ENCODE results near the gene HK1.
"Not testable (repeated sequence)": the region's sequence is repeated elsewhere in the genome, so short reads cannot be mapped to it uniquely, and the experiment has no call there.

The HK1 gene

DNA sequence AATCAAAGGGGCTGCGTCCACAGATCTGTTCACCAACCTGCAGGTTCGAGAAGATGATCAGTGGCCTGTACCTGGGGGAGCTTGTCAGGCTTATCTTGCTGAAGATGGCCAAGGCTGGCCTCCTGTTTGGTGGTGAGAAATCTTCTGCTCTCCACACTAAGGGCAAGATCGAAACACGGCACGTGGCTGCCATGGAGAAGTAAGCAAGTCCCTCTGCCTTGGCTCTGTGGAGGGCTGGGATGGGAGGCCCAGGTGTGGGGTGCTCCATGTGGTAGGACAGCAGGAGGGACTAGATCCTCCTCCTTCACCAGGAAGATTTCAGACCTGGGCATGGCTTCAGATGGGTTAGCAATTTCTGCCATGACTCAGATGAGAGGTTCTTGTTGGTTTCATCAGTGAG, 32.3 kb upstream of the HK1 start:
- TF ChIP-seq, protein P1, sequence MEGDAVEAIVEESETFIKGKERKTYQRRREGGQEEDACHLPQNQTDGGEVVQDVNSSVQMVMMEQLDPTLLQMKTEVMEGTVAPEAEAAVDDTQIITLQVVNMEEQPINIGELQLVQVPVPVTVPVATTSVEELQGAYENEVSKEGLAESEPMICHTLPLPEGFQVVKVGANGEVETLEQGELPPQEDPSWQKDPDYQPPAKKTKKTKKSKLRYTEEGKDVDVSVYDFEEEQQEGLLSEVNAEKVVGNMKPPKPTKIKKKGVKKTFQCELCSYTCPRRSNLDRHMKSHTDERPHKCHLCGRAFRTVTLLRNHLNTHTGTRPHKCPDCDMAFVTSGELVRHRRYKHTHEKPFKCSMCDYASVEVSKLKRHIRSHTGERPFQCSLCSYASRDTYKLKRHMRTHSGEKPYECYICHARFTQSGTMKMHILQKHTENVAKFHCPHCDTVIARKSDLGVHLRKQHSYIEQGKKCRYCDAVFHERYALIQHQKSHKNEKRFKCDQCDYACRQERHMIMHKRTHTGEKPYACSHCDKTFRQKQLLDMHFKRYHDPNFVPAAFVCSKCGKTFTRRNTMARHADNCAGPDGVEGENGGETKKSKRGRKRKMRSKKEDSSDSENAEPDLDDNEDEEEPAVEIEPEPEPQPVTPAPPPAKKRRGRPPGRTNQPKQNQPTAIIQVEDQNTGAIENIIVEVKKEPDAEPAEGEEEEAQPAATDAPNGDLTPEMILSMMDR (conservative IDR thresholded peaks at IDR 0.05; ENCODE audit: low read depth, low read length): no peak
- DNase-seq (ENCODE audit: low read depth): no peak
- no peak overlapping the region for H3K4me3 ChIP-seq (ENCODE audit: low read length)

DNA sequence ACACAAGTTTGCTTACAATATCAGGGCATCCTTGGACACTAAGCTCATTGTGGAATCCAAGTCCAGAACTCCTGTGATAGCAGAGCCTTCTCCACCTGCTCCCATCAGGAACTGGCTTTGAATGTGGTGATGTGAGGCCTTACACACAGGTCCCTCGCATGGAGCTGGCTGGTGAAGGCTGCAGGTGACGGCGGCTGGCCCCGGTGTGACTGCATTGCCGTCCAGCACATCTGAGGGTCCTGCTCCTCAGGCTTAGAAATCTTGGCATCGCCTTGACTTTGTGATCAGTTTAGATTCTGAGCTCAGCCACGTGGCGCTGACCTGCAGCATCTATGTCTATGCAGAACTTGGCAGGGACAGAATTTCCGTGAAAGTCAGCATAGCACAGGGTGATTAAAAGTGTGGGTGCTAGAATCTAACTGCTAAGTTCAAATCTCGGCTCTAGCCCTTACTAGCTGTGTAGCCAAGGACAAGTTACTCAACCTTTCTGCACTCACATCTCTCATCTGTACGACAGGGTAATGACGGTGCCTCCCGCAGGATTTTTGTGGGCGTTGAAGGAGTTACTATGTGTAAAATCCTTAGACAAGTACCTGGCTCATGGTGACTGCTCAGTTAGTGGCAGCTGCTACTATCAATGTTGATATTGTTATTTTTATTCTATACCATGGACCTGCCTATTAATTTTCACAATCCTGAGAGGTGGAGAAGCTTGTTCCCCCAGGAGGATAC, 31.5 kb upstream of the HK1 start:
- no peak overlapping the region for H3K4me3 ChIP-seq (ENCODE audit: low read length)
- DNase-seq (ENCODE audit: low read depth): no peak
- TF ChIP-seq, protein P1 (conservative IDR thresholded peaks at IDR 0.05; ENCODE audit: low read depth, low read length): no peak

DNA sequence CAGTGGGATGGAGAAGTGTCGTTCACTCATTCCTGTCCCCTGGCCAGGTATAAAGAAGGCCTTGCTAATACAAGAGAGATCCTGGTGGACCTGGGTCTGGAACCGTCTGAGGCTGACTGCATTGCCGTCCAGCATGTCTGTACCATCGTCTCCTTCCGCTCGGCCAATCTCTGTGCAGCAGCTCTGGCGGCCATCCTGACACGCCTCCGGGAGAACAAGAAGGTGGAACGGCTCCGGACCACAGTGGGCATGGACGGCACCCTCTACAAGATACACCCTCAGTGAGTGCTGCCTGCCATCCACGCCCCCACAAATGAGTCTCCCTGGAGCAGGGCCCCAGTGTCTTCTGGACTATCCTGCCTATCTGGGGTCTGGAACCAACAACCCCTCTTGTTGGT, 31.0 kb upstream of the HK1 start:
- TF ChIP-seq, protein P1 (conservative IDR thresholded peaks at IDR 0.05; ENCODE audit: low read depth, low read length): no peak
- no peak overlapping the region for H3K4me3 ChIP-seq (ENCODE audit: low read length)
- no peak for DNase-seq (ENCODE audit: low read depth)

DNA sequence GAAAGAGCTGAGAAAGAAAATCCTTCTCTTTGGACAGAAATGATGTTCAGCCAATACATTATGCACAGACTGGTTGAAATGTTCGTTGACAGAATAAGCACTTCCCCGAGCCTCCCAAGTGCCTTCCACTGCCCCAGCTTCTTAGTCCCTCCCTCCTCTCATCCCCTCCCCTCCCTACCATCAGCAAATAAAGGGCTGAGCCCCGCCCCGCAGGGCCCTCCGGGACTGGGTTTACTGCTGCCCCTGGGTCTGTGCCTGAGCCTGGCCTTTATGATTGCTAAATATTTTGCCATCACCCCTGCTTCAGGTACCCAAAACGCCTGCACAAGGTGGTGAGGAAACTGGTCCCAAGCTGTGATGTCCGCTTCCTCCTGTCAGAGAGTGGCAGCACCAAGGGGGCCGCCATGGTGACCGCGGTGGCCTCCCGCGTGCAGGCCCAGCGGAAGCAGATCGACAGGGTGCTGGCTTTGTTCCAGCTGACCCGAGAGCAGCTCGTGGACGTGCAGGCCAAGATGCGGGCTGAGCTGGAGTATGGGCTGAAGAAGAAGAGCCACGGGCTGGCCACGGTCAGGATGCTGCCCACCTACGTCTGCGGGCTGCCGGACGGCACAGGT, 30.1 kb upstream of the HK1 start:
- TF ChIP-seq, protein P1 (conservative IDR thresholded peaks at IDR 0.05; ENCODE audit: low read depth, low read length): no peak
- no peak for DNase-seq (ENCODE audit: low read depth)
- no peak overlapping the region for H3K4me3 ChIP-seq (ENCODE audit: low read length)

DNA sequence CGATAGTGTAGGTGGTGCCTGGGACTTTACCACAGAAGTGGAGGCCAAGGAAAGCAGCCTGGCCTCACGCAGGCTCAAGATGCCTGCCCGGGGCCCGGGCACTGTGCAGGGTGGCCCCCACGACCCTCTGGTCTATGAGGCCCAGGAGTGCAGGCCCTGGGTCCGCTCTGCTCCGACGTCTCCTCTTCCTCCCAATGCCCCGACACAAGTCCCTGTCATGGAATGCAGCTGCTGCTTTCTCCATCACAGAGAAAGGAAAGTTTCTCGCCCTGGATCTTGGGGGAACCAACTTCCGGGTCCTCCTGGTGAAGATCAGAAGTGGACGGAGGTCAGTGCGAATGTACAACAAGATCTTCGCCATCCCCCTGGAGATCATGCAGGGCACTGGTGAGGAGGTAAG, 28.3 kb upstream of the HK1 start:
- TF ChIP-seq, protein P1 (conservative IDR thresholded peaks at IDR 0.05; ENCODE audit: low read depth, low read length): no peak
- no peak overlapping the region for H3K4me3 ChIP-seq (ENCODE audit: low read length)
- no peak for DNase-seq (ENCODE audit: low read depth)

DNA sequence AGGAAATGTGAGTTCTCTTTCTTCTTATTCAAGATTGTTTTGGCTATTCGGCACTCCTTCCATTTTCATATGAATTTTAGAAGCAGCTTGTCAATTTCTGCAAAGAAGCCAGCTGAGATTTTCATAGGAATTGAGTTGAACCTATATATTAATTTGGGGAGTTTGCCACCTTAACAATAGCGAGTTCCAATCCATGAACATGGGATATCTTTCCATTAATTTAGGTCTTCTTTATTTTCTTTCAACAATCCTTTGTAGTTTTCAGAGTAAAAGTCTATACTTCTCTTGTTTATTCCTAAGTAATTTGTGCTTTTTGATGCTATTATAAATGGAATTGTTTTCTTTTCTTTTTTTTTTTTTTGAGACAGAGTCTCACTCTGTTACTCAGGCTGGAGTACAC, 26.9 kb upstream of the HK1 start:
- not testable (repeated sequence) for DNase-seq (ENCODE audit: low read depth)

DNA sequence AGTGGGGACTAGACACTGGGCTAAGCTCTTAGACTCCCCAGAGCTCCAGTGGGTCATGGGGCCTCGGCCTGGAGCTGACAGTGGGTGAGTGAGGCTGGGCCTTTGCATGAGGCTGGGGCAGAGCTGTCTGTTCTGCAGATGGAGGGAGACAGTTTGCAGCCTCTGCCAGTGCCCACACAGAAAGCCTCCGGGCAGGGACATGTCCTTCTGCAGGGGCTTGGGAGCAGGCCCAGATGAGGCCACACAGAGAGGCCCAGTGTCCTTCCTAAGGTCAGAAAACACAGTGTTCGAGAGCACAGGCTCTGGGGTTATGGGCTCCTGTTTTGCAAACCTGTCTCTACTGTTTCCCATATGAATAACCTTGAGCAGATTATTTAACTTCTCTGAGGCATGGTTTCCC, 25.1 kb upstream of the HK1 start:
- no peak for DNase-seq (ENCODE audit: low read depth)
- H3K4me3 ChIP-seq (ENCODE audit: low read length): no peak overlapping the region
- TF ChIP-seq, protein P1 (conservative IDR thresholded peaks at IDR 0.05; ENCODE audit: low read depth, low read length): no peak

More for the DNA sequence above, 26.9 kb upstream of the HK1 start:
- H3K4me3 ChIP-seq (ENCODE audit: low read length): not testable (repeated sequence)
